ENCODE measurements around the gene FTO. TPM values are rescaled to one million over a fixed set of nuclear protein-coding genes. Genes with fewer than 3 reads are reported as not detected.
"Not testable (repeated sequence)": the region's sequence is repeated elsewhere in the genome, so short reads cannot be mapped to it uniquely, and the experiment has no call there.

FTO gene
- total RNA-seq, 1 donor from 2014 or later: 98.6 TPM

- Histone ChIP-seq H3K27me3 (ENCODE audit: low read depth) (no peaks in the 10 kb centered on the region), H3K27ac (no peak overlapping the region)
- ATAC-seq: no peak
Measured at GRCh38 chr16:53841884-53842283, 137.9 kb downstream of the FTO start.

GRCh38 chr16:53843084-53843483 is 139.1 kb downstream of the FTO start:
- H3K4me1 ChIP-seq: peaks cover 6% of the 10 kb centered on the region
- no peak overlapping the region for H3K4me3 ChIP-seq
- DNase-seq (no peak), ATAC-seq (no peak)
- no peaks in the 10 kb centered on the region for H3K36me3 ChIP-seq
- no peak overlapping the region for H3K27ac ChIP-seq
- no peaks in the 10 kb centered on the region for H3K27me3 ChIP-seq (ENCODE audit: low read depth)
- intact Hi-C loops (cut with DNase I): no loop called here
- TF ChIP-seq, protein P1, sequence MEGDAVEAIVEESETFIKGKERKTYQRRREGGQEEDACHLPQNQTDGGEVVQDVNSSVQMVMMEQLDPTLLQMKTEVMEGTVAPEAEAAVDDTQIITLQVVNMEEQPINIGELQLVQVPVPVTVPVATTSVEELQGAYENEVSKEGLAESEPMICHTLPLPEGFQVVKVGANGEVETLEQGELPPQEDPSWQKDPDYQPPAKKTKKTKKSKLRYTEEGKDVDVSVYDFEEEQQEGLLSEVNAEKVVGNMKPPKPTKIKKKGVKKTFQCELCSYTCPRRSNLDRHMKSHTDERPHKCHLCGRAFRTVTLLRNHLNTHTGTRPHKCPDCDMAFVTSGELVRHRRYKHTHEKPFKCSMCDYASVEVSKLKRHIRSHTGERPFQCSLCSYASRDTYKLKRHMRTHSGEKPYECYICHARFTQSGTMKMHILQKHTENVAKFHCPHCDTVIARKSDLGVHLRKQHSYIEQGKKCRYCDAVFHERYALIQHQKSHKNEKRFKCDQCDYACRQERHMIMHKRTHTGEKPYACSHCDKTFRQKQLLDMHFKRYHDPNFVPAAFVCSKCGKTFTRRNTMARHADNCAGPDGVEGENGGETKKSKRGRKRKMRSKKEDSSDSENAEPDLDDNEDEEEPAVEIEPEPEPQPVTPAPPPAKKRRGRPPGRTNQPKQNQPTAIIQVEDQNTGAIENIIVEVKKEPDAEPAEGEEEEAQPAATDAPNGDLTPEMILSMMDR (IDR thresholded peaks at IDR 0.05): no peak
- no peaks in the 10 kb centered on the region for H3K9me3 ChIP-seq

More at GRCh38 chr16:53841884-53842283, 137.9 kb downstream of the FTO start:
- DNase-seq: no peak
- H3K9me3 ChIP-seq: no peaks in the 10 kb centered on the region
- H3K4me3 ChIP-seq: no peak overlapping the region
- TF ChIP-seq, protein P1 (IDR thresholded peaks at IDR 0.05): no peak
- intact Hi-C loops (cut with DNase I): no loop called here
- no peaks in the 10 kb centered on the region for H3K4me1 ChIP-seq
- H3K36me3 ChIP-seq: no peaks in the 10 kb centered on the region

DNA sequence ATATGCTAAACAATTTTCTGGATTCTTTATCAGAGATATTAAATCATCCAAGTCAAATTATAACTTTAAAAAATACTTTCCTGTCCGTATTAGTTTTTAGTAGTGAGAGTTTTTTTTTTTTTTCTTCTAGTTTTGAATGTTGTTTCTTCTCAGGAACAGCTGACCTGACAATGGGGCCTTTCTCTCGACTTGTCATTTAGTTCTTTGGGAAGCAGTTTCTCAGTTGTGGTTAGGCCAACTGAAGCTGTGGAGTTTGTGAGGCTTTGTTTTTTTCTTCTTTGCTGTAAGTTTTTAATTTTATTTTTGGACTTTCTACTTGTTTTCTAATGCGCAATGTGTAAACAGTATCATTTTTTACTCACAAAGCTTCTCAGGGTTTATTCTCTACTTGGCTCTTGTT is 140.8 kb downstream of the FTO start:
- intact Hi-C loops (cut with DNase I): no loop called here
- Histone ChIP-seq H3K27me3 (ENCODE audit: low read depth) (no peaks in the 10 kb centered on the region), H3K36me3 (no peaks in the 10 kb centered on the region), H3K27ac (no peak overlapping the region), H3K4me1 (peaks cover 12% of the 10 kb centered on the region), H3K4me3 (no peak overlapping the region), H3K9me3 (no peaks in the 10 kb centered on the region)
- DNase-seq (no peak), ATAC-seq (no peak)
- TF ChIP-seq, protein P1 (IDR thresholded peaks at IDR 0.05): no peak

- H3K27ac ChIP-seq; H3K36me3 ChIP-seq; ATAC-seq; H3K4me3 ChIP-seq; intact Hi-C loops (cut with DNase I); H3K9me3 ChIP-seq; DNase-seq; H3K27me3 ChIP-seq (ENCODE audit: low read depth): not testable (repeated sequence)
- H3K4me1 ChIP-seq: peaks cover 17% of the 10 kb centered on the region
Measured at GRCh38 chr16:53846549-53846948, 142.6 kb downstream of the FTO start.

- Histone ChIP-seq H3K4me3 (no peak overlapping the region), H3K4me1 (peaks cover 17% of the 10 kb centered on the region), H3K9me3 (no peaks in the 10 kb centered on the region), H3K27me3 (ENCODE audit: low read depth) (no peaks in the 10 kb centered on the region), H3K36me3 (no peaks in the 10 kb centered on the region), H3K27ac (no peak overlapping the region)
- TF ChIP-seq, protein P1 (IDR thresholded peaks at IDR 0.05): no peak
- ATAC-seq (no peak), DNase-seq (no peak)
- intact Hi-C loops (cut with DNase I): no loop called here
Measured at GRCh38 chr16:53846971-53847370, 143.0 kb downstream of the FTO start.

DNA sequence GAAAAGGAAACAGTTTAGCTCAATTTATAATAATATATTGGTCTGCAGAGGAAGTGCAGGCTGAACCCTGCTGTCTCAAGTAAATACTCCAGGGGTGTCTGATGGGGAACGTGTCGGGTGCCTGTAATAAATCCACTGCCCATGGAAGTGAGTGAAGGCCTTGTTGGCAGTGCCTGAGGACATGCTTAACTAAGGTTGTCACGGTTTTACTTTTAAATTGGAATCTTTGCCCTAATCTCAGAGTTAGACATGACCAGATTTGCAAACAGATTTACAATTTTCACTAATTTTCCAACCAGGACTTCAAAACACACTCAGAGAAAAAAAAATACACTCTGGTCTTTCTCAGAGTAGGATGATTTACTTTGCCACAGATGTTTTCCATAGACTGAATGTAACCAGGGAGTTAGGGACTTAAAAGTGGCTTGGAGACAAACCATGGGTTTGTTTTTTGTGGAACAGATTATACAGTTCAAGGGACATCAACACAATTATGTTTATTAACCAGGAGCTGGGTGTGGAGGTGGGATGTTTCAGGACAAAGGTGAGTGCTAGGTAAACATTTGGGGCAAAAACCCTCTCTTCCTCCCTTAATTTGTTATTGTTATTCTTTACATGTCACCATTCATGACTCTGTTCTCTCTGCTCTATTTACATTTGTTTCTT is 144.5 kb downstream of the FTO start:
- no peaks in the 10 kb centered on the region for H3K36me3 ChIP-seq
- ATAC-seq (peak in 1 of 2 donors; percentile 49), DNase-seq (no peak)
- no peak overlapping the region for H3K4me3 ChIP-seq
- intact Hi-C loops (cut with DNase I): no loop called here
- H3K4me1 ChIP-seq: peaks cover 17% of the 10 kb centered on the region
- H3K9me3 ChIP-seq: no peaks in the 10 kb centered on the region
- TF ChIP-seq, protein P1 (IDR thresholded peaks at IDR 0.05): no peak
- H3K27ac ChIP-seq: no peak overlapping the region
- H3K27me3 ChIP-seq (ENCODE audit: low read depth): no peaks in the 10 kb centered on the region

Measured in lower lobe of right lung (tissue), 2 donors.